ENCODE results near the gene TTC32. TPM values are rescaled to one million over a fixed set of nuclear protein-coding genes. Genes with fewer than 3 reads are reported as not detected.

The TTC32 gene
- total RNA-seq, 3 donors from 2014 or later = 16.7 to 35.1 (median 17.8) TPM

GRCh38 chr2:19875280-19875679 is 26.5 kb downstream of the TTC32 start:
- no peak overlapping the region for H3K4me3 ChIP-seq
- no peaks in the 10 kb centered on the region for H3K9me3 ChIP-seq
- H3K27me3 ChIP-seq = no peaks in the 10 kb centered on the region
- H3K27ac ChIP-seq = no peak overlapping the region
- no peak for TF ChIP-seq POLR2A (IDR thresholded peaks at IDR 0.05)
- no peak for TF ChIP-seq POLR2AphosphoS5 (IDR thresholded peaks at IDR 0.05)
- no peak for TF ChIP-seq CTCF (IDR thresholded peaks at IDR 0.05)
- no peaks in the 10 kb centered on the region for H3K4me1 ChIP-seq
- no peaks in the 10 kb centered on the region for H3K36me3 ChIP-seq
- no peak for DNase-seq (ENCODE audit: low spot score in 2 of 2)
- intact Hi-C loops (cut with DNase I; ENCODE audit: low total_unique reads) = no loop called here

- intact Hi-C loops (cut with DNase I; ENCODE audit: low total_unique reads) = no loop called here
- DNase-seq (ENCODE audit: low spot score in 2 of 2) = no peak
- H3K27ac ChIP-seq = no peak overlapping the region
- no peak for TF ChIP-seq POLR2A (IDR thresholded peaks at IDR 0.05)
- no peak for TF ChIP-seq POLR2AphosphoS5 (IDR thresholded peaks at IDR 0.05)
- no peak for TF ChIP-seq CTCF (IDR thresholded peaks at IDR 0.05)
- H3K27me3 ChIP-seq = no peaks in the 10 kb centered on the region
- H3K4me1 ChIP-seq = no peaks in the 10 kb centered on the region
- no peaks in the 10 kb centered on the region for H3K9me3 ChIP-seq
- H3K4me3 ChIP-seq = no peak overlapping the region
- no peaks in the 10 kb centered on the region for H3K36me3 ChIP-seq
Measured at GRCh38 chr2:19874726-19875125, 27.1 kb downstream of the TTC32 start.

- Histone ChIP-seq H3K27ac (no peak overlapping the region), H3K9me3 (no peaks in the 10 kb centered on the region), H3K4me3 (no peak overlapping the region), H3K36me3 (no peaks in the 10 kb centered on the region), H3K4me1 (no peaks in the 10 kb centered on the region), H3K27me3 (no peaks in the 10 kb centered on the region)
- intact Hi-C loops (cut with DNase I; ENCODE audit: low total_unique reads) = no loop called here
- TF ChIP-seq POLR2AphosphoS5 (IDR thresholded peaks at IDR 0.05) = no peak
- no peak for TF ChIP-seq CTCF (IDR thresholded peaks at IDR 0.05)
- no peak for TF ChIP-seq POLR2A (IDR thresholded peaks at IDR 0.05)
- no peak for DNase-seq (ENCODE audit: low spot score in 2 of 2)
Measured at GRCh38 chr2:19873014-19873413, 28.8 kb downstream of the TTC32 start.

GRCh38 chr2:19872302-19872701 is 29.5 kb downstream of the TTC32 start:
- Histone ChIP-seq H3K36me3 (no peaks in the 10 kb centered on the region), H3K27ac (no peak overlapping the region), H3K27me3 (no peaks in the 10 kb centered on the region), H3K9me3 (no peaks in the 10 kb centered on the region), H3K4me3 (no peak overlapping the region), H3K4me1 (no peaks in the 10 kb centered on the region)
- DNase-seq (ENCODE audit: low spot score in 2 of 2) = no peak
- TF ChIP-seq CTCF (IDR thresholded peaks at IDR 0.05) (no peak), POLR2A (IDR thresholded peaks at IDR 0.05) (no peak), POLR2AphosphoS5 (IDR thresholded peaks at IDR 0.05) (no peak)
- intact Hi-C loops (cut with DNase I; ENCODE audit: low total_unique reads) = no loop called here

GRCh38 chr2:19871836-19872235 is 29.9 kb downstream of the TTC32 start:
- H3K27me3 ChIP-seq = no peaks in the 10 kb centered on the region
- TF ChIP-seq POLR2A (IDR thresholded peaks at IDR 0.05) (no peak), POLR2AphosphoS5 (IDR thresholded peaks at IDR 0.05) (no peak), CTCF (IDR thresholded peaks at IDR 0.05) (no peak)
- no peaks in the 10 kb centered on the region for H3K9me3 ChIP-seq
- no peak for DNase-seq (ENCODE audit: low spot score in 2 of 2)
- H3K4me1 ChIP-seq = no peaks in the 10 kb centered on the region
- no peaks in the 10 kb centered on the region for H3K36me3 ChIP-seq
- H3K4me3 ChIP-seq = no peak overlapping the region
- intact Hi-C loops (cut with DNase I; ENCODE audit: low total_unique reads) = no loop called here
- H3K27ac ChIP-seq = no peak overlapping the region

All from breast epithelium (tissue), 4 donors.